NCI-H345 (cell line): Measurements from ENCODE around the gene SEH1L.
"Not testable (repeated sequence)": the region's sequence is repeated elsewhere in the genome, so short reads cannot be mapped to it uniquely, and the experiment has no call there.

Source experiments
- DNase-seq: peaks from one replicate; lab custom pipeline; 2025; lab: John Stamatoyannopoulos, UW

Gene SEH1L

DNA sequence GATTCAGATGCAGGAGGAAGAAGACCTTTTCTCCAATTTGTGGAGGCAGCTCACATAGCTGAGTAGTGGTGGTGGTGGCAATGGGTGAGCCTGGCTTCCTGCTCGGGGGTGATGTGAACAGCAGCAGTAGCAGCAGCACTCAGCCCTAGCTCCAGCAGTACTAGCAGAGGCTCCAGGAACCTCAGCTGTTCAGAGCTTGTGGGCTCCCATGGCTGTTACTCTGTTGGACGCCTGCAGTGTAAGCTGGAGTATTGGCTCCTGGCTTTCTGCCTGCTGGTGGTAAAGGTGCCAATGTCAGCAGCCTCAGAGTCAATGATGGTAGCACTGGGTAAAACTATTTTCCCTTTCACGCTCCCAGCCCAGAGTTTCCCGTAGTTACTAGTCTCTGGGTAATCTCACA lies 3.1 kb upstream of the SEH1L start:
- DNase-seq, result peak; percentile 14

DNA sequence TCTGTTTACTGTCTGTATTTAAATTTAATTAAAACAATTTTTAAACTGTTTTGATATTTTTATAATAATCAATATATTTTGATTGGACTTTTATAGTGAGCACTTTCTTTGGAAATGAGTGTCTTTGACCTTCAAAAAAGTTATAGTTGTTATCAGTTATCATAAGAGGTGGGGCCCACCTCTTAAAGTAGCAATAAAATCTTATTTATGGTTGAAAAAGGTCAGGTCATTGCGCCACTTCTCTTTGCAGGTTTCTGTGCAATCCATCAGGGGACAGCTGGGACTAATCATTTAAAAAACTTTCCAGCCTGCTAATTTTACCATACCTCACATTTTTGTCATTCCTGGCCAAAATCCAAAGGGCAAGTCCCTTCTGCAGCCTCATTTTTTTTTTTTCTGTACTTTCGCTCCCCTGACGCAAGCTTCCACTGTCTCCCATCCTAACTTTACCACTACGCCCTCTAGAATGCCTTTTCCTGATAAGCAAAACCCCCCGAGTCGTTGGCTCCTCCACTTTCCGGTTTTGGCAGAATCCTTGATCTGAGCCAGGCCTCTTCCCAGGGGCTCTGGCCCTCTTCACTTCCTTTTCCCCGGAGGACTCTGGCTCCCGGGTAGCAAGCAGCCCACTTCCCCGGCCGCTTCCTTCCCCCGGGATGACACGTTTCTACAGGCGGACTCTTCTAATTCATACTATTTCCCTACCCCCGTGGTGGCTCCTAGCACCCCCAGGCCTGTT lies 1.1 kb upstream of the SEH1L start:
- DNase-seq, result peak; percentile 54

DNA sequence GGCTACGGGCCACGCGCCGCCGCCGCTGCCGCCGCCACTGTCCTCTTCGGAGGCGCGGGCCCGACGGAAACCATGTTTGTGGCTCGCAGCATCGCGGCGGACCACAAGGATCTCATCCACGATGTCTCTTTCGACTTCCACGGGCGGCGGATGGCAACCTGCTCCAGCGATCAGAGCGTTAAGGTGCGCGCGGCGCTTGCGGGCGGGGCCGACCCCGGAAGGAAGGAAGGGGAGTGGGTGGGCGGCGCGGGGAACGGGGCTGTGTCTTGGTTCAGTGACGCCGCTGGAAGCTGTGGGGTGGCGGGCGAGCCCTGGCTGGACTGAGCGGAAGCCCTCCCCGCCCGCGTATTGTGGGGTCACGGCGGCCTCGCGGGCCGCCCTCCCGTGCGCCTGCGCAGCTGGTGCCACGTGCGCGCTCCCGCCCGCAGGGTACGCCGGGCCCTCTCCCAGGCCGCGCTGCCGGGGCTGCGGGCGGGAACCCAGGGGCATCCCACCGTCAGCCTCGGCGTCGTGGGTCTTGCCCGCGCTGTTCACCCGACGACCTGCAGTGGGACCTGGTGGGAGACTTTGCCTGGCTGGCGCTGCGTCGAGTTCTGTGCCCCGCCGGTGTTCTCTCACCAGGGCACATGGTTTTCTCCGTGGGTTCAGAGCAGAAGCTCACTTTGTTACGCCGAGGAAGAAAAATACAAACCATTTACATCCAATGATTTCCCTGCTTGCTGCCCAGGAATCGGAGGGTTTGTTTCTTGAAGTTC lies 416 bp downstream of the SEH1L start:
- peak; percentile 89 for DNase-seq

DNA sequence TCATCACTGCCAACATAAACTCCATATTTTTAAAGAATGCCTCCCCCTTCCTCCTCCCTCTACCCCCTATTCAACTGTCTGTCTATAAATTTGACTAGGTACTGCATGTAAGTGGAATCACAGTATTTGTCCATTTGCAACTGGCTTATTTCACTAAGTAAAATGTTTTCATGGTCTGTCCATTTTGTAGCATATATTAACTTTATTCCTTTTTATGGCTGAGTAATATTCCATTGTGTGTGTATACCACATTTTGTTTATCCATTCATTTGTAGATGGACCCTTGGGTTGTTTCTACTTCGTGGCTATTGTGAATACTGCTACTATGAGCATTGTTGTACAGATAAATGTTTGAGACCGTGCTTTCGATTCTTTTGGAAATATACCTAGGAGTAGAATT lies 10.7 kb downstream of the SEH1L start:
- DNase-seq, result no peak

DNA sequence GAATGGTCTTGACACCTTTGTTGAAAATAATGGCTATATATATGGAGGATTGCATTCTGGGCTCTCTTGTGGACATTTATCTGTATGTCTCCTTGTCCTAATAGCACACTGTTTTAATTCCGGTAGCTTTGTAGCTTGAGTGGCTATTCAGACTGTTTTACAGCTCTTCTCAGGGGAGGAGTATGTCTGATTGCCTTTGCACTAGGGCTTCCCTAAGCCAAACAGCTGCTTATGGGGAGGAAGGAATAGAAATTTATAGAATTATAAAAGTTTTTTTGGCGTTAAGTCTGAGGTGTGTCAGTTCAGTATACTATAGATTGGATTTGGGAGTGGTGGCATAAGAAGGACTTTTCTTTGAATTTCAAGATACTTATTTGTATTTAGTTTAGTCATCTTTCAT lies 12.6 kb downstream of the SEH1L start:
- no peak for DNase-seq

DNA sequence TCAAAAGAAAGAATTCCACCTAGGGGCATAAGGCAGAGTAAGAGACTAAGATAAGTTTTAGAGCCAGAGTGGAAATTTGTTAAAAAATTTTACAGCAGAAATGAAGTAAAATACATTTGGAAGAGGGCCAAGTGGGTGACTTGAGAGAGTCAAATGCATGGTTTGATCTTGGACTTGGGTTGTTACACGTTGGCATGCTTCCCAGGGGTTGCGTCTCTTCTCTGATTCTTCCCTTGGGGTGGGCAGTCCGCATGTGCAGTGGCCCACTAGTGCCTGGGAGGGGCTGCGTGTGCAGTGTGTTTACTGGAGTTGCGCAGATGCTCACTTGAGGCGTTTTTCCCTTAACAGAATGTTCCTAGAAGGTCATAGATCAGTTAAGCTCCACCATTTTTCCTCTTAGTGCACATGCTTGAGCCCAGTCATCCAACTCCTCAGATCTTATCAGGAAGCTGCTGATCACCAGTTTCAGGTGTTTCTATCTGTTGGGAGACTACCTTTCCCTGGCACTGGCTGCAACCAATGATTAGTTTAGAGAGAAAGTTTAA lies 13.1 kb downstream of the SEH1L start:
- DNase-seq, result peak; percentile 11

DNA sequence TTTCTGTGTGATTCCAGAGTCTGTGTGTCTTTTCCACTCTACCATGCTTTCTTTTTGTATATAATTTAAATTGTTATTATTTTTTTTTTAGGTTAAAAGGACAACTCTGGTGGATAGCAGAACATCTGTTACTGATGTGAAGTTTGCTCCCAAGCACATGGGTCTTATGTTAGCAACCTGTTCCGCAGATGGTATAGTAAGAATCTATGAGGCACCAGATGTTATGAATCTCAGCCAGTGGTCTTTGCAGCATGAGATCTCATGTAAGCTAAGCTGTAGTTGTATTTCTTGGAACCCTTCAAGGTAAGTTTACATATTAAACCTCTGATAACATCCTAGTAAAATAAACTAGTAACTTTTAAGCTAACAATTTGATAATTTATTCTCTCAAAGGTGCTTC lies 15.3 kb downstream of the SEH1L start:
- no peak for DNase-seq

DNA sequence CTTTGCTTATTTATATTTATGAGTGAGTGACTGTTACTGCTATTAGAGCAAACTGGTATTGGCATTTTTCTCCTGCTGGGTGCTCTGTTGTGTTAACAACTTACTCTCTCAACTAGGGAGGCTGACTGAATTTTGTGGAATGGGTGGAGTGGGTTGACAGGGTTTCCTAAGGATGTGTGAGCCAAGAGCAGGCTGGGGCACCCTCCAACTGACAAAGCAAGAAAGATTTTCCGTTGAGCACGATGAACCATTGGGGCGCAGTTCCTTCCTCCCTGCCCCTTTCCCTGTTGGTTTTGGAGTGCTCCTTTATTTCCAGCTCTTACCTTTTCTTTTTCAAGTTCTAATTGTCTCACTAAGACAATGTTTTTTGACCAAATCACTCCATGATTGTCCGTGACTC lies 20.3 kb downstream of the SEH1L start:
- DNase-seq, result no peak

DNA sequence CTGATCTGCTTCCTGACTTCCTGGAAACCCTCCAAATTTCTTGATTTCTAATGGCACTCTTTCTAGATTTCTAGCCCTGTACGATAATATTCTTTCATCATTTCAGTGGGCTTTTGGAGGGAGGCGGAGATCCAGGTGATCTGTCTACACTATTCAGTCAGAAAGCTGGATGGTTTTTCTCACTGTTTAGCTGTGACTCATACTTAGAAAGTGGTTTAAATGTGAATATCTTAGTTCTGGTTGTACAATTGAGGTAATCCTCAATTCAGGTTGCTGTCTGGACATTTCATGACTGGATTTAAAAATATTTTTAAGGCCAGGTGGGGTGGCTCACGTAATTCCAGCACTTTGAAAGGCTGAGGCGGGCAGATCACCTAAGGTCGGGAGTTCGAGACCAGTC lies 20.8 kb downstream of the SEH1L start:
- DNase-seq, result no peak

DNA sequence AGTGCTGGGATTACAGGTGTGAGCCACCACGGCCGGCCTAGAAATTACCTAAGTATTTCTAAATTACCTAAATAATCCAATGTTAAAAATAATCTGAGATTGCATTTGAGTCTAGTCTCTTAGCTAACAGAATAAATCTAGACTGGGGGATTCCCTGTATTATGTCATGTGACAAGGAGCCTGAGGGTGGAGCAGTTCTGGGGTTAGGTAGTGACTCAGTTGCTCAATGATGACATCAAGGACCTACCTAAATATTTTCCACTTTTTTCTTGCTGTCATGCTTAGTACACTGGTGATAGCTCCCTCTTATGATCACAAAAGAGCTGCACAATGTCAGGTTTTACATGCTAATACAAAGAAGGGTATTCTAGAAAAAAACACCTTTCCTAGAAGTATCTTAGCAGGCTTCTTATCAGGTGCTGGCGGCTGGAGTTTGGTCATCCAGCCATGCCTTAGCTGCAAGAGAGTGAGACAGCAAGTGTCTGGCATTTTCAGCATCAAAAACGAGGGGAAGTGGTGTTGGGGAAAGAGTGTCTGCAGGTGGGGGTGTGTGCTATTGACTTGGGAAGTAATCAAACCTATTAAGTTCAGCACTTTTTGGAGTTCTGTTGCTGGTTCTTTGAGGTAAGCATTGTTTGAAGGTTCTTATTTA lies 25.9 kb downstream of the SEH1L start:
- no peak for DNase-seq

DNA sequence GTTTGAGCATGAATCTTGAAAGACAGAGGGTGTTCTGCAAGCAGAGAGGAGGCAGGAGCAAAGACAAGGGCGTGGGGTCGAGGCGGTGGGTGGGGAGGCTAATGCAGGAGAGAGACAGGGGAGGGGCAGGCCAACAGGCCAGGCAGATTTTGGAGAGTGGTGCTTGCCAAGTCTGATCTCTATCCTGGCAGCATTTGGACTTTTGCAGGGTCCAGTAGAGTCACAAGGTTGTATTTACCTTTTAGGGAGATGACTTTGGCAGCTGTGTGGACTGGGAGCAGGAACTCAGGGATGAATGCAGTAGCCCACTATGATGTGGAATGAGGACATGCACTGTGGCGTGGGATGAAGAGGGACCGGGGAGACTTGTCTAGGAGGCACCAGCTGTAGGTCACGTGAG lies 27.7 kb downstream of the SEH1L start:
- no peak for DNase-seq

DNA sequence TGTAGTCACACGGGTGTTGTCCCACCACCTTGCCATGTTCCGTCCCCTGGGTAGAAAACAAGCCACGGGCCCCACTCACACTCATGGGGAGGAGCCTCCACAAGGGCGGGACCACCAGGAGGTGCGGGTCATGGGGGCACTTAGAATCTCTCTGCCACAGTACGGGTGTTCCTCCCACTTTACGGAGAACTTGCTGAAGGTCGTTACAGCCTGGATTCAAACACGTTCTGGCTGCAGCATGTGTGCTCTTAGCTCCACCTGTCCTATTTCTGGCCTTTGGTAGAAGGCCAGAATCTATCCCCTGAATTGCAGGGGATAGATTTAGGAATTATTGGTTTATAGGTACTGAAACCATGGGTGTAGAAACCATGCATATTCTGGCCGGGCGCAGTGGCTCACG lies 28.5 kb downstream of the SEH1L start:
- no peak for DNase-seq

DNA sequence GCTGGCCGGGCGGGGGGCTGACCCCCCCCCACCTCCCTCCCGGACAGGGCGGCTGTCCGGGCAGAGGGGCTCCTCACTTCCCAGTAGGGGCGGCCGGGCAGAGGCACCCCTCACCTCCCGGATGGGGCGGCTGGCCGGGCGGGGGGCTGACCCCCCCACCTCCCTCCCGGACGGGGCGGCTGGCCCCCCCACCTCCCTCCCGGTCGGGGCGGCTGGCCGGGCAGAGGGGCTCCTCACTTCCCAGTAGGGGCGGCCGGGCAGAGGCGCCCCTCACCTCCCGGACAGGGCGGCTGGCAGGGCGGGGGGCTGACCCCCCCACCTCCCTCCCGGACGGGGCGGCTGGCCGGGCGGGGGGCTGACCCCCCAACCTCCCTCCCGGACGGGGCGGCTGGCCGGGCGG lies 32.3 kb downstream of the SEH1L start:
- not testable (repeated sequence) for DNase-seq

DNA sequence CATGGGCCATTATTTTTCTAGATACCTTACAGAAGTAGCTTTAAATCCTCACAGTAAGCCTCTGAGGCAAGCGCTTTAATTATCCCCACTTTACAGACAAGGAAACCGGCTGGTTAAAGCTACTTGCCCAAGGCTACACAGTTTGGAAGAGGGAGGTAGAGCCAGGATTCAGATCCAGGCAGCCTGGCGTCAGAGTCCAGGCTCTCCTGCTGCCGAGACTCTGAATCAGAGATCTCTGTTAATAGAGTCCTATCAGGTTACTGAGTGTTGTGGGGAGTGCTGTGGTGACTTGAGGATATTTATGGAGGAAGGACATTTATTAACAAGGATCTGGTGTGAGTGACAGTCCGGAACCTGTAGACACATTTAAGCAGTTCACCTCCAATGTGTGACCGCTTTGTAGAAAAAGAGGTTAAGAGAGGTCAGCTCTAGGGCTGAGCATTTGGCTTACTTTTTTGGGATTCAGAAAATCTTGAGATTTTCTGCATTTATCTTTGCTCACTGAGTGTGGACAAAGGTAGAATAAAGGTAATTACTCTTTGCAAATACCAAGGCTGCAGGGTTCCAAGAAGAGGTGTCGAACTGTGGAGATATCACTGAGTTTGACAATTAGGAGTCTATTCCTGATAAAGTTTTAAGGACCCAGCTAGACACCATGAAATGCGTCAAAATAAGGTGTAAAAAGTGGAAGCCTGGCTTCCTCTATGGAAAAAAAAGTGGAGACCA lies 41.7 kb downstream of the SEH1L start:
- no peak for DNase-seq

DNA sequence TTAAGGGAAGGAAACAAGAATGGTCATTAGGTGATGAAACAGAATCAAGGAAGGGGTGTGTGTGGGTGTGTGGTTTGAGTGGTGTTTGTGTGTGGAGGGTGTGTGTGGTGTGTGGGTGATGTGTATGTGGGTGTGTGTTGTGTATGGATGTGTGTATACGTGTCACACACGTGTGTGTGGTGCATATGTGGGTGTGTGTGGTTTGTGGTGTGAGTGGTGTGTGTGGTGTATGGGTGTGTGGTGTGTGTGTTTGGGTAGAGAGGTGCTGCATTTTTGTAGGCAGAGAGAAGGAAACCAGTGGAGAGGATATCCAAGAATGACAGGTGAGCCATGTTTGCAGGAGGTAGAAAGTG lies 42.3 kb downstream of the SEH1L start:
- no peak for DNase-seq

DNA sequence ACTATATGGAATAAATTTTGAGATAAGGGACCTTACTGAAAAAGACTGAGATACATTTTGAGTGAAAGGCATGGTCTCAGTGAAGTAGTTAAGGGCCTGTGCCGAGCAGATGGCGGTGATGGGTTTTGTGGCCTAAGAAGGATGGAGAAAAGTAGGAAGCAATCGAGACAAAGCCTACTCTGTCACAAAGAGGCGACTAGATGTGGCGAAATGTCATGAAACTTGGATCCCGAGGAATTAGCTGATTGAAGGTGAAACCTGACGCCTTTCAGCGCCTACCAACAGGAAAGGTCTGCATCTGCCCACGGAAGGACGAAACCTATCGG lies 42.8 kb downstream of the SEH1L start:
- DNase-seq, result peak; percentile 49

DNA sequence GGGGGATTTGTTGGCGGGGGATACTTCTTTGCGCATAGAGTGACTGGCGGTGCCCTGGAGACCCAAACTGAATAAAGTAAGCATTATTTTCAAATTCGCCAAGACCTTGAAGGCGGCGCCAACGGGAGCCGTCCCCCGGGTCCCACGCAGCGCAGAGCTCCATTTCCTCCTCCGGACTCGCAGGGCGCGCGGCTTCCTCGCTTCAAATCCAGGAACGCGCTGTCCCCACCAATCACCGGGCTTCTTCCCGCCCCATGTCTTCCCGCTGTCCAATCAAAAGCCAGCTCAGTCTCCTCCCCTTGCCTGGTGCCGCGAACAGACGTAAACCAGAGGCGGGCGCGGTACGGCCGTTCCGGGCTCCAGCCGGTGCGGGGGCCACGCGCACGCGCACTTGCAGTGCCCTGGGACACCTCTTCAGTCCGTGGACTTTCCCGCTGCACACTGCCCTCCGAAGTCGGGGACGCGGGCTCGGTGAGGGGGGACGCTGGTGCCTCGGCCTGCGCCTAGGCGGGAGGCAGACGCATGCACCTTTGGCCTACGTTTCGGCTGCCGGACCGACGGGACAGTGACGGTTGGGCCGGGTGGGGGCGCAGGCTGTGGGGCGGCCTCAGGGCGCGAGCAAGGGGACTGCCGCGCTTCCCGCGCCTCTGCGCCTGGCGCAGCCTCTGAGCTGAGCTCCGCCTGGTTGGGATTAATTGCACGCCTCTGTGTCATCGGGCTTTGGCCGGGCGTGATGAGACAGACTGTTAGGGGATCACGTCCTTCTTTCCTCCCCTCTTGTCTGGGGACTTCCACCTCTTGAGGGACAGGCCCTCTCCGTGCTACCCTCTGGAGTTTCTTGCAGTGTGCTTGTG lies 43.4 kb downstream of the SEH1L start, which contains the start of gene CEP192:
Gene CEP192, plus strand, starts transcription at position 396 of the 854 bp plus-strand sequence. CDS start 8,063 bp downstream, outside the sequence.
- DNase-seq, result peak; percentile 99

DNA sequence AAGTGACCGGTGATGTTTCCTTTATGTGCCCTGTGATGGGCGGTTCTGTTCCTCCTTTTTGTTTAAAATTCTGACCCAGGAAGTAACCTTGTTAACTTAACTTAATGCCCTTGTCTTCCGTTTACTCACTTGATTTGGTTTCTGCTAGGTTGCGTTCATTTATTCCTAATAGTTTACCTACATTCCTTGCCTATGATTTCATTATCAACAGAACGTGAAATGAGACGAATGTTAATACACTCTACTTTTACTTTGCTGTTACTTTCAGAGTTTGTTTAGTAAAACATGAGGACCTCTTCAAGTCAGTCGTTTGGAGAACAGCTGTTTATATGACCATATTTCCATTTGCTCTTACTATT lies 44.0 kb downstream of the SEH1L start:
- DNase-seq, result no peak

DNA sequence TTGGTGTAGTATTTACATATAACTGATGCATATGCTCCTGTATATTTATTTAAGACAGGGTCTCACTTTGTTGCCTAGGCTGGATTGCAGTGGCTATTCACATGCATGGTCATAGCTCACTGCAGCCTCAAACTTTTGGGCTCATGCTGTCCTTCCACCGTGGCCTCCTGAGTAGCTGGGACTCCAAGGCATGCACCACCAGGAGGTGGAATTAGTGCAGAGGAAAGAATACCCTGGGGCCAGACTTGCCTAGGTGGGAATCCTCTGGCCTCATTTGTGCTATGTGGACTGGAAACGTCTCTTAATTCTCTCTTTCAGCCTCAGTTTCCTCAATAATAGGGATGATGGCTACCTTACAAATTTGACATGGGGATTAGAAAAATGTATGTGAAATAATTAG lies 45.6 kb downstream of the SEH1L start:
- DNase-seq, result no peak

DNA sequence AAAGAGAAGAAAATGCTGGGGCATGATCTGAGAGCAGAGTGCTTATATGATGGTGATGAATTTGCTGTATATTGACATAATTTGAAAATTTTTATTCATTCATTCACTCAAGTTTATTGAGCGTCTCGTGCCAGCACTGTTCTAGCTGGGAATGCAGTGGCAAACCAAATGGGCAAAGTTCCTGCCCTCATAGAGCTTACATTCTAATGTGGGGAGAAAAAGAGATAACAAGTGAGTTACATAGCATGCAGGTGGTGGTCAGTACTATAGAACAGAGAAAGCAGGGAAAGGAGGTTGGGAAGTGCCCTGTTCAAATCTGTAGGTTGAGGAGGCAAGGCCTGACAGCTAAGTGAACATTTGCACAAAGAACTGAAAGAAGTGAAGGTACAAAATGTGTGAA lies 47.6 kb downstream of the SEH1L start:
- no peak for DNase-seq

DNA sequence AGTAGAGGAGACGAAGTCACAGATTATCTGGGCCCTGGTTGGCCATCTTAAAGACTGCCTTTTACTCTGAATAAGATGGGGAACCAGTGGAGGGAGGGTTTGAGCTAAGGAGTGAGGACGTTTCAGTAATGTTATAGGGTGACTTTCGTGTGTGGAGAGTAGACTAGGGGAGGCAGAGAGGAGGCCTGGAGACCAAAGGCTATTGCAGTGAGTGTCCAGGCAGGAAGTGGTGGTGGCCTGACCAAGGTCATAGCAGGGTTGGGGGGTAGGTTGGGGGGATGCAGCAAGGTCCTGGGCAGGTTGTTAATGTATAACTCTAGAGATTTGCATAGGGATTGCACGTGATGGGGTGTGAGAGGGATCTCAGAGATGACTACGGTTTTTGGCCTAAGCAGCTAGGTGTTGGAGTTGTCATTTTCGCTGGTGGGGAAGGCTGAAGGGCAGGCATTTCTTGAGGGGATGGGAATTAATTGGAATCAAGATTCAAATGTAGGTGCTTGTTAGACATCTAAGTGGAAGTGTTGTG lies 48.2 kb downstream of the SEH1L start:
- no peak for DNase-seq
